NCI-H2196 treated with DMSO at 0.1 percent for 48 hours (cell line): ENCODE data around the gene TNS3.

Source experiments
- DNase-seq: peaks from one replicate; lab custom pipeline; 2025; ENCODE audit not compliant: unreplicated experiment; lab: John Stamatoyannopoulos, UW

TNS3 gene

DNA sequence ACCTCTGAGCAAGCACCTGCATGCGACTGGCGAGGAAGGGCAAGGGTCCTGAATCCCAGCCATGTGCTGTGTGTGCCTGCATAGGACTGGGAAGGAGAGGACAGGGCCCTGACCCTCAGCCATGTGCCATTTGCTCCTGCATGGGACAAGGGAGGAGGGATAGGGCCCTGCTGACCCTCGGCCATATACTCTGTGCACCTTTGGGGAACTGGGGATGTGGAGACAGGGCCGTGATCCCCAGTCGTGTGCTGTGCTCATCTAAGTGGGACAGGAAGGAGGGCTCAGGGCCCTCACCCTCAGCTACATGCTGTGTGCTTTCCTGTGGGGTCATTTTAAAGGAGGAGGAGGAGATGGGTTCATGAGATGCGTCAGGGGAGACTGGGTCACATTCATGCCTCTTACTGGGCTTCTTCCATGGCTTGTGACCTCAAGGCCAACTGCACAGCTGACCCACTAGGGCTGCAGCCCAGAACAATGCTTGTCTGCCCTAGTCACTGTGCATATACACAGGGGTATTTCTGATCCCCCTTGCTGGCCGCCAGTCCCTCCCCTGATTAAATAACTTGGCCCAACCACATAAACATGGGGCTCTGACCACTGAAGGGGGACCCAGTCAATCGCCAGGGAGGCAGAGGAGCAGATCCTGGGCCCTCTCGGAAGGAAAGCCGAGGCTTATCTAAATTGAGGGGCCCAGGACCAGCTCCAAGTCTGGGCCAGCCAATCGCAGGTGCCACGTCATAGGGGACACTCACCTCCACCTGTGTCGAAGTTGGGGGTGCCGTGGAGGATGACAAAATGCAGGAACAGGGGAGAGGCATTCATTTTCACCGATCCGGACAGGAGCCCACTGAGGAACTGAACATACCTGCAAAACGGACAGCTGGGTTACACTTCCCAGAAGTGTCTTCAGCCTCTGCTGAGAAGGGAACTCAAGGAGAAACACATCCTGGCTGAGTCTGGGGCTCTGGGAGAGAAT is 167.3 kb downstream of the TNS3 start:
- no peak for DNase-seq

- DNase-seq: no peak
These were observed 168.2 kb downstream of the TNS3 start for GRCh38 chr7:47413526-47414341.

- no peak for DNase-seq
These were observed 170.0 kb downstream of the TNS3 start for GRCh38 chr7:47411901-47412300.

- no peak for DNase-seq
These were observed 170.5 kb downstream of the TNS3 start for GRCh38 chr7:47411281-47411869.

- no peak for DNase-seq
These were observed 173.2 kb downstream of the TNS3 start for GRCh38 chr7:47408675-47409074.

DNA sequence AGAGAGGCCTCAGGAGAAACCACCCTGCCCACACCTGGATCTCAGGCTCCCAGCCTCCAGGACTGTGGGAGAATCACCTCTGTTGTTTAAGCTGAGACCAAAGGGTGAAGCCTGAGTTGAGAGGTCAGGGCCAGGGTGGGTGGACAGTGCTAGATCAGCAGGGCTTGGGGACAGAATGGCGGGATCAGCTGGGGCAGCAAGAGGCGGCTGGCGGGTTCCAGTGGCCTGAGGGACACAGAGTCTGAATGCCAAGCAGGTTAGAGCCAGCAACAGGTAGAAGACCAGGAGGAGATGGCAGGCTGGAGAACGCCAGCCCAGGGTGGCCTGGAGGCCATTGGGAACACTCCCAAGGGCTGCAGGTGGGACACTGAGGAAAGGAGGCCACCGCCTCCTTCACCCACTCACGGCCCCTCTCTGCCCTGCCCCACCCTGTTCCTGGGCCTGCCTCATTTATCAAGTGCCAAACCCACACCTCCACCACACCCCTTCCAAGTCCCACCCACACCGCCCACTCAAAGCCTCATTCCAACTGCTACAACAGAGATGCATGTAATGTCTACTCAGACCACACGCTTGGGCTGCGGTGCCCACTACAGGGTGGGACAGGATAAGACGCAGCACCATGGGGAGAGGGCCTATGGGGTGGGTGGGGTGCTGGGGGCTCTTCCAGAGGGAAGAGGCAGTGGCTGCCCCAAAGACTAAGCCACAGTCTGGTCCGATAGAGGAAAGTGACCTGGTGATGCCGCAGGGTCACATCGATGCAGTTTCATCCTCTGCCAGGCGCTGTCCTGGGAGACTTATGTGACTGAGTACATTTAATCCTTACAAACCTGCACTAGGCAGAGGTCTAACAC is 173.9 kb downstream of the TNS3 start:
- DNase-seq: no peak

DNA sequence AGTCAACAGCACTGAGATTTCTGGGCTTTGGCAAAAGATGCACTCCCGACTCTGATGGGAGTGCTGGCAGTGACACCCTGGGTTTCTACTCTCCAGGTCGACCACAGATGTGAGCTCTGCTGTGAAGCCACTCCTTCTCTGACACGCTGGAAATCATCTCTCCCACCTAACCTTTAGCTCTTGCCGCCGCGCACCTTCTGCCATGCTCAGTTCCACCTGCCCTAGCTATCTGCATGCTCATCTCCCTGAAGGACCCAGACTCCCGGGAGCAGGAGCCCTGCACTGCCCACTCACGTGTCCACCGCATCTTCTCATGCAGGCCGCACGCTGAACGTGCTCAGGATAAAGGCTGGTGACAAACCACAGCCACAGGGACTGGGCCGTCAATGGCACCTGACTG is 174.8 kb downstream of the TNS3 start:
- no peak for DNase-seq

DNA sequence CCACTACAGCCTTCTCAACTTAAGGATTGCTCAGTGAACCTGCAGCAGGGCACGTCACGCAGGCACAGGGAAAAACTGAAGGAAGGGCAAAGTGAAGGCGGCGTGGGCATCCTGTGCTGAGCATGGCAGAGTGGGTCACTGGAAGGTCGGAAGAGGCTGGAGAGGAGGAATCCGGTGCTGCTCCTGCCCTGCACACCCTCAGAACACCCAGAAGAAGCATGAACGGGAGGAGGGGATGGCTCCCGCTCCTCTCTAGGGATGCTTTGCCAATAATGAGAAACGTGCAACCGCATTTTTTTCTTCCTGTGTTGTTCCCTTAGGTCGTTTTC is 175.1 kb downstream of the TNS3 start:
- DNase-seq: no peak

DNA sequence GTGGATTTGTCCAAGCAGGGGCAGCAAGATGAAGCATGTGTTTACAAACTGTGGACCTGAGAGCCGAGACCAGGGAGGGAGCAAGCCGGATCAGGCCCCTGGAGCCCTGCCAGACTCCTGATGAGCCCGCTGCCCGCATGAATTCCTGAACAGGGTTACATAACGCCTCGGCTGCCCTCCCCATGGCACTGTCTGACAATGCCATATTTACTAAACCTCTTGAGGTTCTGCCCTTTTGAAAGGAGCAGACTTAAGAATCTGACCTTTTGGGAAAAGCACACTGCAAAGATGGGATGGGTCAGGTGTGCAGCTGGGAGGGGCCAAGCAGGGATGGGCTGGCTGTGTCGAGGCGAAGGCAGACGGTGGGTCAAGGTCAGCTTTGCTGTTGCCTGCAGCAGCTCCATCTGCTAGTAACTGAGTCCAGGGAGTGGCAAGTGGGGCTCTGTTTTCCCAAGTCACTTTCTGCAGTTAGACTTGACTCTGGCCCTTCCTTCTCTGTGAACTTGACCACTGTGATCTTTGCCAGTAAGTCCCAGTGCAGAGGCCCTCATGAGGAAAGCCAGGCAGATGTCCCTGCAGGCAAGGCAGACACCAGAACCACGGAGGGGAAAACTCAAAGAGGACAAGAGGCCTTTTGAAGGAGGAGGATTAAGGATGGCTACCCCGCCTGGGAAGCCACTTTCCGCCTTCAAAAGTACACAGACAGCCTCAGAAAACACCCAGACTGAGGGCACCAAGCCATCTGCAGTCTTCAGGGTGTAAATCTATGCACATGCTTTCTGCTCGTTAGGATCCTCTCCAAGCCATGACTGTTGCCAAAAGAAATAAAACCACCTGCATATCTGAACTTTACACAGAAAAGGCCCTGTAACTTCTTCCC is 175.8 kb downstream of the TNS3 start:
- DNase-seq: no peak

DNA sequence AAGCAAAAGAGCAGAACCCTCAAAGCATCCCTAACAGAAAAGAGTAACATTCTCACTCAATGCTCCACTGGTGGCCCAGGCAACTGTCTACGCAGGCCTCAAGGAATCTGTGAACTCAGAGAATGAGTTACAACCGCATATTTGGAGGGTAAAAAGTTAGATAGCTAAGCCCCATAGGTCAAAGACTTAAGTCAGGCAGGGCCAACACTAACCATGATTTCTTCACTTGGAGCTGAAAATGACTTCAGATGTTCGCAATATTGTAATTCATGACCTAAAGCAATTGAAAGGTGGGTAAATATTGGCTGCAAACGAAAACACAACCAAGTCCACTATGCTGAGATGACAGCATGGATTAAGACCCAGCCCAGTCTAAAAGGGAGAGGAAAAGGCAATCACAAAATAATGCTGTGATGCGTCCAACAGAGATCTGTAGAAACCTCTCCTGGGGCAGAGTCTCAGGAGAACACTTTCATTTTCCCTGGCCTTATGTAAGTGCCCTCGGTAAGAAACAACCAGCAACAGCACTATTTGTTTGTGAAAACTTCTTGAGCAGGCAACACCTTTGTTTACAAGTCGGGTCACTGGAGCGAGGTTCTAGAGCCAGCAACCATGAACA is 176.5 kb downstream of the TNS3 start:
- DNase-seq: no peak

DNA sequence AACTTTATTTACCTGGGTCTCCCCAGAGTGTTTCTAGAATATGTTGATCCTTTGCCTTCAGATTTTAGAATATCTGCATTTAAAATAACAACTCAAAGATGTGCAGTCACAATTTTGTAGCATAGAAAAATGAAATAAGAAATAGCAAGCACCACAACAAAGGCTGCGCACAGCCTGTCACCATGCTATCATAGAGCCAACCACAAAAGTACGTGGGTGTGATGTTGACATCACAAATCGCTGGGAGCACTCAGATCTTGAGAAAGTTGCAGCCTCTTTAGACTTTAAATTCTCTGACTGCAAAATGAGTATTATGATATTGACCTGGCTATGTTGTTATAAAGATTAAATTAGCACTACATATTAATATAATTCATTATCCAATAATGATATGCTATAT is 177.9 kb downstream of the TNS3 start:
- no peak for DNase-seq

DNA sequence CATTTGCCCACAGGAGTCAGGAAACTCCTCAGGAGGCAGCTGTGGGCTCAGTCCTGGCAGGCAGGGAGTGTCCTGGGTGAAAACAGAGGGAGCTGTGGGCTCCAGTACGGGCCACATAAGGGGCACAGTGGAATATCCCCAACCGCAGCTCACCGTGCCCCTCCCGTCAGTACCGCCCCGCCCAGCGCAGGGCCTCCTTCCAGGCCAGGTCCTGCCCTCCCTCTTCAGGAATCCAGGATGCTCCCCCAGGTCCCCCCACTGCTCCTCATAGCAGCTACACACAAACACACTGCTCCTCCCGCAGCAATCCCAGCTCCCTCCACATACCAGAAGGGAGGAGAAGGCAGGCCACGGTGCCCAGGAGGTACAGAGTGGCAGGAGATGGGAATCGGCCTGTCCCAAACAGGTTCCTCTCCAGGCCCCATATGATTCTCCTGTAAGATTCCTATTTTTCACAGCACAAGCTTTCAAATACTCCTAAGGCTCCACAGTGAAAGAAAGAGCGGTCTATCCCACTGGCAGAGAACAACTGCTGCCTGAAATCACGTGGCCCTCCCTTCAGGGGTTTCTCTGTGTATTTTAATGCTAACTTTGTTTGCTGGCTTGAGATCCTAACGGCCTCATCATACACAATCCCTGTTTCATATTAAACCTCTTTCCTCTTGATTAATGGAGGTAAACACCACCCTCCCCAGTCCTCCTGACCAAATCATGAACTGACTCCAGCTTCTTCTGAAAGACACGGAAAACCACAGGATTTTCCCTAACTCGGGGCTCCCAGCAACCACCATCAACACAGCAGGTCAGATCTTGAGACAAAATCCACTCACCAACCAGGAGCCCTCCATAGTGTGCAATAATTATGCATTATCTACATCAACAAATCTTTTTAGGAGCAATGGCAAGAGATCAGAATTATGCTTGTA is 178.7 kb downstream of the TNS3 start:
- no peak for DNase-seq

DNA sequence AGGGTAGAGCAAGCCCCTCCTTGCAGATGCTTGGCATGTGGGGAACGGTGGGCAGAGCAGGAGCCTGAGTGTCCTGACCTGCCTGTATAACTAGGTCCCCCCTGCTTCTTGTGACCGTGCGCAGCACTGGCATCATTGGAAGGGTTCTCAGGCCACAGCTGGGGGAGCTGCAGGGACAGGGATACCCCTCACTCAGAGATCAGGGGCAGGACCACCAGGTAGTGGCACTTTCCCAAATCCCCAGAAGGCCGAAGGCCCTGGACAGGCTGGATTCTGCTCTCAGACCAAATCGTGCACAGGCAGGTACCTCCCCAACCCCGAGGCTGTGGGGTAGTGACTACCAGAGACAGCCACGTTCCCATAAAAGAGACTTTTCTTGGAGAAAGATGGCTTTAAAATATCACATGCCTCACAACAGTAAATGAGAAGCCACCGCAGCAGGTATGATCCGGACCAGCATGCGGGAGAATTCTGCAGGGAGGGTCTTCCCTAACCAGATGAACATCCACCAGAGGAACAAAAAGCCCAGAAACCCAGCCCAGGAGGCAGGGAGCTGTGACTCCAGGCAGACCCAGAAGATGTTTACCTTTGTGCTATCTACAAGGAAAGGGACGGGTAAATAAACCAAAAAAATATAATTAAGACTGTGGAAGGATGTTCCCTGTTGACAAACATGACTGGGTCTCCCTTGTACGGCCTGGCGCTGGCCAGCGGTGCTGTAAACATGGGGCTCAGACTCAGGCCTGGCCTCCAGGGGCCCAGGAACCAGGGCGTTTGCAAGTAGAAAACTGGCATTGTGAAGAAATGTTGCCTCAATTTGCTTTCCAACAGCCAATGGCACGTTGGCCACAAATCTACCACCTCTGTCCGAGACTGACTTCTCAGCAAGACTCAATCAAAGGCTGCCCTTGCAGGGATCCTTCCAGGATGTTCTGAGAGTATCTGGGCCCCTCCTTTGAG is 180.0 kb downstream of the TNS3 start:
- DNase-seq: no peak

- DNase-seq: no peak
These were observed 181.1 kb downstream of the TNS3 start for GRCh38 chr7:47400741-47401206.

DNA sequence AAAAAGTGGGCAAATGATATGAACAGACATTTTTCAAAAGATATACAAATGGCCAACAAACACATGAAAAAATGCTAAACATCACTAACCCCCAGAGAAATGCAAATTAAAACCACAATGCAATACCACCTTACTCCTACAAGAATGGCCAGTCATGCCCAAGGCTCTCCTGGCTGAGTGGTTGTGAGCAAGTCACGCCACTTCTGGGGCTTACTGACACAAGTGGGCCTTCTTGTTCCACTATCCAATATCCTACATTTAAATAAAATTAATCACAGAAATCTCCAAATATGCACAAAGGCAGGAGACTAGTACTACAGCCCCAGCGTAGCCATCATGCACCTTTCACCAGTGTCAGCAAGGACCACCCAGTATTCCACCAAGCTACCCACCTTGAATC is 181.9 kb downstream of the TNS3 start:
- DNase-seq: no peak

DNA sequence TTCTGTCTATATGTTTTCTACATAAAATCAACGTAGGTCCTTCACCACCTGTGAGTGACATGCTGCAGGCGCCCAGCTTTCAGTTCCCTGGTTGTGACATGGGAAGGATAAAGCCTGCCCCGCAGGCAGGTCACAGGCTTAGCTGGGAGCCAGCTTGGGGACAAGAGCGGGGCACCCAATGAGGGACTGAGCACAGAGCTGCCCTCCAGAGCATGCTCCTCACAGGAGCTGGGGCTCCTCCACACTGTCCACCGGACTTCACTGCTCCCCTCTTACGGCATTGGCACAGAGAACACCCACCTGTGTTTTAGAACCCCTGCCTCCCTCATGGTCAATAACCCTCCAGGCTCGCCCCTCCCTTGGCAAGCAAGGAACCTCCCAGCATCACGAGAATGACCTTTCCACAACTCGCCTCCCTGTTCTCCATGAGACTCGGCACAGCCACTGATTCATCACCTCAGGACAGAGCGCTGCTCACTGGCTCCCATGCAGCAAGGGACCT is 187.1 kb downstream of the TNS3 start:
- DNase-seq: no peak

- DNase-seq: no peak
These were observed 187.7 kb downstream of the TNS3 start for GRCh38 chr7:47394216-47394615.
